ENCODE results near the gene EEF1AKMT1.

The EEF1AKMT1 gene

DNA sequence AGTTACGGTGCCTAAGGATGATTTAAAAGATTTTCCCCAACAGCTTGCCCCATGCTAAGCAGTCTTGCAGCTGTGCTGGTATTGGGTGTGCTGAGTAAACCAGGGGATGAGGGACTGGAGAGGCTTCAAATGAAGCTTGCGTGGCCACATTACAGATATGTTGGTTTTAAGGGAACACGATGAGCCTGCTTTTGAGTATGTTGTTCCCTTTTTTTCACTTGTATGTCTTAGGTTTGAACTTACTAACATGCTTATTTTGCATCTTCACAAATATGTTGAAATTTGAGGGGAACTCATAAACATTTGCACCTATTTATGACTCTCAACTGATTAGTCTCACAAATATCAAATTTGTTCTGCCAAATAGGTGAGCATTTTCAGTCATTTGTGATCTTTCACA lies 72.3 kb downstream of the EEF1AKMT1 start:
- no peaks in the 10 kb centered on the region for H3K9me3 ChIP-seq (replicated peaks in 1 of 11)
- peaks cover 0 to 13% (median 6%) of the 10 kb centered on the region in 11 experiments; a peak in 7 of 22 replicates for H3K27me3 ChIP-seq
- TF ChIP-seq Cebpa-rat (IDR thresholded peaks at IDR 0.05) = no peak
- no peak overlapping the region for H3K4me3 ChIP-seq
- peaks cover 17 to 23% (median 20%) of the 10 kb centered on the region in 10 experiments for H3K4me1 ChIP-seq
- no peaks in the 10 kb centered on the region for H3K36me3 ChIP-seq
- H3K9ac ChIP-seq = no peak overlapping the region
- no peaks in the 10 kb centered on the region for H4K20me1 ChIP-seq
- peak overlapping the region; percentile 88 to 99 (median 96); a peak in 17 of 22 replicates for H3K4me2 ChIP-seq
- no peak overlapping the region for H3K27ac ChIP-seq

DNA sequence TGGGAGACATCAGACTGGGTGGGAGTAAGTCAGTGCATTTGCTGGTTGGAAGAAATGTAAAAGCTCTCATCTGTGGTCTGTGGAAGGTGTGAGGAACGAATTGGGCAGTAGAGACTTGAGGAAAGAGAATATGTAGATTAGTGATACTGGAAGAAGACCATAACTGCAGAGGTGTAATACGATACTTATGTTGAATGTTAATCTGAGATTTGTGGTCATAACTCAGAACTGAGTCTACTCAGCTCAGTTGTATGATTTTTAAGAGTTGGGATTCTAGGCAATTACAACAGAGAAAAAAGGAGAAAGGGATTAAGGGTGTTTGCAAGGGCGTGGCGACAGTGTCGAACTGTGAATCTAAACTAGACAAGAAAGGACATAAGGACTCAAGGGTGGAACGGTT lies 73.5 kb downstream of the EEF1AKMT1 start:
- Histone ChIP-seq H3K4me2 (no peak overlapping the region), H3K9ac (no peak overlapping the region), H3K27ac (no peak overlapping the region), H4K20me1 (no peaks in the 10 kb centered on the region), H3K9me3 (replicated peaks in 1 of 11) (no peaks in the 10 kb centered on the region), H3K4me1 (peaks cover 22 to 35% (median 29%) of the 10 kb centered on the region in 10 experiments), H3K27me3 (peaks cover 0 to 13% (median 6%) of the 10 kb centered on the region in 11 experiments; a peak in 7 of 22 replicates), H3K4me3 (no peak overlapping the region), H3K36me3 (no peaks in the 10 kb centered on the region)
- no peak for TF ChIP-seq Cebpa-rat (IDR thresholded peaks at IDR 0.05)

DNA sequence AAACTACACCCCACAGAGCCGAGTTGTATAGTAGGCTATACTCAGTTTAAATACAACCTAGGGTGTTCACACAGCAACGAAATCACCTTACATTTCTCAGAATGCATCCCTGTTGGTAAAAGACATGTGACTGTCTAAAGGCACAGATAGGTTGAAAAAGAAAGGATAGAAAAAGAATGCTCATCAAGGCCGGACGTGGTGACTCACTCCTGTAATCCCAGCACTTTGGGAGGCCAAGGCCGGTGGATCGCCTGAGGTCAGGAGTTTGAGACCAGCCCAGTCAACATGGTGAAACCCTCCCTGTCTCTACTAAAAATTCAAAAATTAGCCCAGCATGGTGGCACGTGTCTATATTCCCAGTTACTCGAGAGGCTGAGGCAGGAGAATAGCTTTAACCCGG lies 74.0 kb downstream of the EEF1AKMT1 start:
- H3K4me3 ChIP-seq = no peak overlapping the region
- TF ChIP-seq Cebpa-rat (IDR thresholded peaks at IDR 0.05) = no peak
- H3K36me3 ChIP-seq = no peaks in the 10 kb centered on the region
- H3K27ac ChIP-seq = no peak overlapping the region
- H3K9me3 ChIP-seq (replicated peaks in 1 of 11) = no peaks in the 10 kb centered on the region
- no peaks in the 10 kb centered on the region for H4K20me1 ChIP-seq
- peaks cover 0 to 13% (median 6%) of the 10 kb centered on the region in 11 experiments; a peak in 7 of 22 replicates for H3K27me3 ChIP-seq
- peaks cover 22 to 35% (median 29%) of the 10 kb centered on the region in 10 experiments for H3K4me1 ChIP-seq
- H3K9ac ChIP-seq = no peak overlapping the region
- no peak overlapping the region for H3K4me2 ChIP-seq

DNA sequence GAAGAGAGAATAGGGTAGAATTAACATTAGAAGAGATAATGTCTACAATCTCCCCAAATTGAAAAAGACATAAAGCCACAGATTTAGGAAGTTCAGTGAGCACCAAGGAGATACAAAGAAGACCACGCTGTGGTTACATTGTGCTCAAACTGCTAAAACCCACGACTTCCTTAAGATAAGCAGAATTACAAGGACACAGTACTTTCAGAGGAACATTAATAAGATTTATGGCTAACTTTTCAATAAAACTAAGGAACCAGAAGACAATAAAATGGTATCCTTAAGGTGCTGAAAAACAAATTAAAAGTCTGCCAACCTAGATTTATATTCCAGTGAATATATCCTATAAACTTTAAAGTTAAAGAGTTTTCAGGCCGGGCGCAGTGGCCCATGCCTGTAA lies 77.7 kb downstream of the EEF1AKMT1 start:
- Histone ChIP-seq H3K27ac (no peak overlapping the region), H3K9me3 (replicated peaks in 1 of 11) (no peaks in the 10 kb centered on the region), H3K36me3 (no peaks in the 10 kb centered on the region), H3K9ac (no peak overlapping the region), H3K4me1 (peaks cover 5 to 14% (median 10%) of the 10 kb centered on the region in 10 experiments; a peak in 15 of 20 replicates), H3K4me3 (no peak overlapping the region), H3K27me3 (no peaks in the 10 kb centered on the region), H4K20me1 (no peaks in the 10 kb centered on the region), H3K4me2 (peak overlapping the region in 9 of 11 experiments; percentile 11 to 42 (median 18); a peak in 9 of 22 replicates)
- no peak for TF ChIP-seq Cebpa-rat (IDR thresholded peaks at IDR 0.05)

DNA sequence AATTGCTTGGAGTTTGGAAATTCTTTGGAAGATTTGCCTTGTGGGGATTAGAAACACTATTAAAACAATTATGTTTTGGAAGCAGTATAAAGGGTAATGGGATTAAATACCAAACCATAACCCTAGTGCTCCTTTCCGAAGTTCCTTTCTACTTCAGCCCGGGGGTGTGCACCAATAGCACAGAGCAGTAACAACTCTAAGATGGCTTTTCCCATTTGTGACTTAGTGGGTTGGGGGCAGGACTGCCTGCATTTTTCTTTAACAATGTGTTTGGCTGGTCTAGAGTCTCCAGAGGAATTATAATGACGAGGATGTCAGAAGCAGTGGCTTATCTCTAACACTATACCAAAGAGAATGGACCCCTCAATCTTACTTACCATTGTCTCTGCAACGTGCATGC lies 82.1 kb downstream of the EEF1AKMT1 start:
- Histone ChIP-seq H3K4me2 (no peak overlapping the region), H3K4me3 (no peak overlapping the region)

DNA sequence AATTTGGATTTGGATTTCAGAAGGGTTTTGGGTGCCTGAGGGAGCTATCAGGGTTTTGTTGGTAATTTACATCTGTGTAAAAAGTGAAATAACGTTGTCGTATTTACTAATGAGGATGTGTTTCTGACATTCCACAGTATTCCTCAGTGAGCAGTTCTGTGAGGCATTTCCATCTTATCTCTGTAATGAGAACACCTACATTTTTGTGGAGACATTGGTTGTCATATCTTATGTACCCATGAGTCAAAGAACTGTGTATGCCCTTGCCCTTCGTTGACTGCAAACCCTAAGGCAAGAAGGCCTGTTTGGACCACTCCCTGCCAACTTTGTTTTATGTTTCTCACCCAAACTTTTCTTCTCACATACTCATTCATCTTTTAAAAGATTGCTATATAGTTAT lies 84.5 kb downstream of the EEF1AKMT1 start:
- H3K9me3 ChIP-seq (replicated peaks in 1 of 11) = no peaks in the 10 kb centered on the region
- no peak for TF ChIP-seq Cebpa-rat (IDR thresholded peaks at IDR 0.05)

More for the DNA sequence above, 82.1 kb downstream of the EEF1AKMT1 start:
- no peak overlapping the region for H3K9ac ChIP-seq
- H3K27me3 ChIP-seq = no peaks in the 10 kb centered on the region
- no peak for TF ChIP-seq Cebpa-rat (IDR thresholded peaks at IDR 0.05)
- H4K20me1 ChIP-seq = no peaks in the 10 kb centered on the region
- H3K9me3 ChIP-seq (replicated peaks in 1 of 11) = no peaks in the 10 kb centered on the region
- peaks cover 5 to 13% (median 10%) of the 10 kb centered on the region in 10 experiments; a peak in 14 of 20 replicates for H3K4me1 ChIP-seq
- H3K36me3 ChIP-seq = no peaks in the 10 kb centered on the region
- H3K27ac ChIP-seq = no peak overlapping the region

DNA sequence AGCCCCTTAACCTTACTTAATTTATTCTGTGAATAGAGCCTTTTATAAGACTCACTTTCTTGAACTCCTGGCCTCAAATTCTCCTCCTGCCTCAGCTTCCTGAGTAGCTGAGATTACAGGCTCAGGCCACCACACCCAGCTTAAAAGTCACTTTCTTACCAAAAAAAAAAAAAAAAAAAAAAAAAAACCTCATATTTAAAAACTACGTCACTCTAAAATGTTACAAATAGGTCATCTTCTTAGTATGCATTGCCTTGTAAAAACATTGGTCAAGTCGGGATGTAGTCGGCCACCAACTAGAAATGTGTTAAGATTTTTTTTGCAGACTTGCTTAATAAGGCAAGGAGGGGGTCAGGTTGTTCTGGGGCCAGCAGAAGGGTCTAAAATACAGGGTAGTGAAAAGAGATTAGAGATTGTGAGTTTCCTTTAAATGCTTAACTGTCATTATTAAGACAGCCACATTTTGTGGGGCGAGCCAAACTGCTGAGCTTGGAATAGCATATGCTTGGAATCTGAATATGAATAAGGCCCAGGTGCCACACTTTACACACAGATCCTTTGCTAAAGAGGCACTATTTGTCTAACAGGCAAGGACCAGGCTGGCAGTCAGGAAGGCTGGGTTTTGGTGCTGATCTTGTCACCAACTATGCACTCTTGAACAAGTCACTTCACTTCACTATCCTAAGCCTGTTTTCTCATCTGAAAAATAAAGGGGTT lies 86.7 kb downstream of the EEF1AKMT1 start:
- Histone ChIP-seq H3K9me3 (replicated peaks in 1 of 11) (no peaks in the 10 kb centered on the region), H3K27ac (no peak overlapping the region), H3K4me1 (no peaks in the 10 kb centered on the region), H3K4me2 (no peak overlapping the region), H3K27me3 (no peaks in the 10 kb centered on the region), H3K36me3 (no peaks in the 10 kb centered on the region), H3K4me3 (no peak overlapping the region), H4K20me1 (no peaks in the 10 kb centered on the region), H3K9ac (no peak overlapping the region)
- TF ChIP-seq Cebpa-rat (IDR thresholded peaks at IDR 0.05) = no peak

More for the DNA sequence above, 84.5 kb downstream of the EEF1AKMT1 start:
- no peak overlapping the region for H3K4me3 ChIP-seq
- H3K27ac ChIP-seq = no peak overlapping the region
- no peak overlapping the region for H3K9ac ChIP-seq
- no peak overlapping the region for H3K4me2 ChIP-seq
- H3K27me3 ChIP-seq = no peaks in the 10 kb centered on the region
- H4K20me1 ChIP-seq = no peaks in the 10 kb centered on the region
- no peaks in the 10 kb centered on the region for H3K36me3 ChIP-seq
- no peaks in the 10 kb centered on the region for H3K4me1 ChIP-seq

DNA sequence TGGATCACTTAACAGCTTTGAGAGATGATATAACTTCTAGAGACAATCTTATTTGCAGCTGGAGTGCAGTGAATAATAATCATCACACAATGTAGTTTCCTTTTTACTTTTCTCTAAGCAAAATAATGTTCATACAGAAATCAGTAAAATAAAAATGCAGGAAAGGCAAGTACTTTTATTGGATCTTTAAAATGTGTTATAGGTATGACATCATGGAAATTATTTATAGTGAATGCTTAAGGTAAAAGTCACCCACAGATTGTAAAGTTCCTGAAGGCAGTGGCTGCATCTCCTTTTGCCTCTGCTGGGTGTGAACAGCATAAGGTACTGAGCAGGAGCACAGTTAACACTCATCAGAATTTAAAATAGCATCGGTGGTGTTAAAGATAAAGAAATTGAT lies 87.6 kb downstream of the EEF1AKMT1 start:
- Histone ChIP-seq H3K4me3 (no peak overlapping the region), H3K9ac (no peak overlapping the region), H3K27me3 (no peaks in the 10 kb centered on the region), H3K36me3 (no peaks in the 10 kb centered on the region), H3K4me1 (no peaks in the 10 kb centered on the region), H4K20me1 (no peaks in the 10 kb centered on the region), H3K9me3 (replicated peaks in 1 of 11) (no peaks in the 10 kb centered on the region), H3K27ac (no peak overlapping the region), H3K4me2 (no peak overlapping the region)
- no peak for TF ChIP-seq Cebpa-rat (IDR thresholded peaks at IDR 0.05)

DNA sequence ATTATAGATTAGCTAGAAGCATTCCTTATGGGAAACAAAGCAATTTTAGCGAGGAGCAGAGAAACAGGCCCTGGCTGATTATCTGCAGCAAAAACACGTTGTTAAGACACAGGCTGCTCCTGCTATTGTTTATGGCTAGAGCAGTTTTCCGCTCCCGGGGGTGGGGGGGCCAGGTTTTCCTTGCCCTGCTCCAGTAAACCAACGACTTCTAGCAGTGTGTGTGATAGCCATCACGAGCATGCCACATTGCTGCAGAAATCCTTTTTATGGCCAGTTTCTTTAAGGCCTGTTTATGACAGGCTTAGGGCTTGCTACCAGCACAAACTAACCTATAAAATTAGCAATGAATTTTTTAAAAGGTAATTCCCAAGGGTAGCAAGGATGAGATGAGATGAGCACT lies 88.7 kb downstream of the EEF1AKMT1 start:
- Histone ChIP-seq H3K9ac (no peak overlapping the region), H4K20me1 (no peaks in the 10 kb centered on the region), H3K36me3 (peaks cover 0 to 4% (median 0%) of the 10 kb centered on the region in 11 experiments; a peak in 1 of 22 replicates), H3K27me3 (no peaks in the 10 kb centered on the region), H3K9me3 (replicated peaks in 1 of 11) (no peaks in the 10 kb centered on the region), H3K27ac (no peak overlapping the region), H3K4me1 (no peaks in the 10 kb centered on the region), H3K4me3 (no peak overlapping the region), H3K4me2 (no peak overlapping the region)
- TF ChIP-seq Cebpa-rat (IDR thresholded peaks at IDR 0.05) = no peak

DNA sequence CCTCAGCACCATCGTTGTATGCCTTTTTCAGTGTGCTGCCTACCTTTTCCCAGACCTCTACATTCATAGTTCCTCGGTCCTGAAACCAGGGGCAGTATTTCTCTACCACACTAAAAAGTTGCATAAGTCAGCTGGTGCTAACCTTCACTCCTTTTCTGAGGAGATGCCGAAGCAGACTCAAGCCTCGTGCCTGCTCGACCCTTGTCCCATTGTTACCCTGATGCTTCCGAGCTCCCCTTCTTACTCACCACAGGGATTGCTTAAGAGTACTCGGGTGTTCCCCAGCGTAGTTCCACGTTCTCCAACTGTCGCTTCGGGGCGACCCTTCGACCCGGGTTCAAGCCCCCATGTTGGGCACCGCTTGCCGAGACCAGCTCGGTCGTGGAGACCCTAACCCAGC lies 89.2 kb downstream of the EEF1AKMT1 start:
- H3K9me3 ChIP-seq (replicated peaks in 1 of 11) = no peaks in the 10 kb centered on the region
- no peak overlapping the region for H3K27ac ChIP-seq
- H4K20me1 ChIP-seq = no peaks in the 10 kb centered on the region
- no peaks in the 10 kb centered on the region for H3K4me1 ChIP-seq
- H3K4me3 ChIP-seq = no peak overlapping the region
- TF ChIP-seq Cebpa-rat (IDR thresholded peaks at IDR 0.05) = no peak
- no peaks in the 10 kb centered on the region for H3K27me3 ChIP-seq
- no peak overlapping the region for H3K9ac ChIP-seq
- peaks cover 0 to 4% (median 0%) of the 10 kb centered on the region in 11 experiments; a peak in 1 of 22 replicates for H3K36me3 ChIP-seq
- no peak overlapping the region for H3K4me2 ChIP-seq
